RWPE1 (cell line): ENCODE results near the gene KMT2C.
"Not testable (repeated sequence)": the region's sequence is repeated elsewhere in the genome, so short reads cannot be mapped to it uniquely, and the experiment has no call there.

Experiments
- CTCF ChIA-PET: fragments of 350-600 bp; sonication (Branson Sonifier 250); formaldehyde crosslinking; extraction: SDS; loops from one replicate; lab custom pipeline; 2021; lab: Yijun Ruan, JAX
- POLR2A ChIA-PET: fragments of 400-600 bp; formaldehyde crosslinking; extraction: SDS; loops from one replicate; lab custom pipeline; 2020; ENCODE audit warnings: antibody characterized with exemption; ENCODE audit not compliant: low non-redundant PET; lab: Yijun Ruan, JAX
- DNase-seq: peaks from one replicate; pipeline ENCODE4 v3.0.0; 2012; ENCODE audit warnings: low spot score
- H3K27ac ChIP-seq: fragments of 450-650 bp; 2 replicates; pipeline ENCODE4 v1.5.1; 2017
- CTCF ChIP-seq: fragments of 450-650 bp; conservative IDR thresholded peaks from 2 replicates; pipeline ENCODE4 v1.5.1; 2017; ENCODE audit warnings: low read depth, mild to moderate bottlenecking

Gene KMT2C

GRCh38 chr7:152442330-152442835 lies 6.6 kb upstream of the KMT2C start:
- POLR2A ChIA-PET, result no interaction called here
- CTCF ChIA-PET, result interaction anchor here (0.6 kb wide), 1 partner anchor 101 kb away, joined by 3 read pairs; no protein-coding TSS in a partner anchor
- H3K27ac ChIP-seq, result no peak overlapping the region
- no peak for TF ChIP-seq CTCF
- no peak for DNase-seq

- CTCF ChIA-PET, result interaction anchor here (0.6 kb wide), 1 partner anchor 19 kb away, joined by 3 read pairs; no protein-coding TSS in a partner anchor
- H3K27ac ChIP-seq, POLR2A ChIA-PET, DNase-seq: not testable (repeated sequence)
Observed at GRCh38 chr7:152441810-152442209, 6.0 kb upstream of the KMT2C start.

DNA sequence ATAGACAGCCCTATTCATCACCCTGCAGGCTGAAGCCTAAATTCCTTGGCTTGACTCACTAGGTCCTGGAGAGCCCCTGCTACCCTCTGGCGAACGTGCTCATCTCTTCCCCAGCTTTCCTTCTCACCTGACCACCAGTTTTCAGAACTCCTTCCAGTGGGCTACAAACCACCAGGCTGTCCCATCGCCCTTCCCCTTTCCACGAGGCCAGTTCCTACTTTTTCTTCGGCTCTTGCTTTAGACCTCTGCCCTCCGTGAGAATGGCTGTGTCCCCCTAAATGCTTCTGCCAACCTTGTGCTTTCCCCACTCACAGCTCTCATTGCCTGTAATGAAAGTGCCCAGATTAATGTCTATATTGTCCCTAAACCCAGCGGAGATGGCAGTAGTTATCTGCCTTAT lies 5.4 kb upstream of the KMT2C start:
- CTCF ChIA-PET, H3K27ac ChIP-seq, DNase-seq, POLR2A ChIA-PET: not testable (repeated sequence)

DNA sequence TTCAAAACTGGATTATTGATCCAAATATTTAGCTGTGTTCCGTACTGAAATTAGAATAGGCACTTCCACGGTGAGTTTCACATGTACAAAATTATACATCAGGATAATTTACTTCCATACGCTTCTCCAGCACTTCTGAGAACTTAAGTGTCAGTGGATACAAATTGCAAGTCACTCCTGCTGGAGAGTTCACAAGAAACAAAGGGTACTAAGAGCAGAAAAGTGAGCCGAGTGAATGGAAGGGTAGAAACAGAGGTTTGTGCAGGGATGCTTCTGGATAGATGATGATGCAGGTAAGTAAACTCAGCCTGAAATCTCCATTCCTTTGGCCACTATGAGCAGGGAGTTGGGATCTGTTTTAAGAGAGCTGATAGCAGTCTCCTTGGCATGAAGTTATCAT lies 2.2 kb upstream of the KMT2C start:
- H3K27ac ChIP-seq, POLR2A ChIA-PET, DNase-seq, CTCF ChIA-PET: not testable (repeated sequence)

GRCh38 chr7:152436931-152437575 lies 1.2 kb upstream of the KMT2C start:
- POLR2A ChIA-PET, CTCF ChIA-PET, DNase-seq: not testable (repeated sequence)
- peak overlapping the region; percentile 98 for H3K27ac ChIP-seq

- H3K27ac ChIP-seq, result peak overlapping the region; percentile 98
Observed at GRCh38 chr7:152436111-152436930, 518 bp upstream of the KMT2C start.

GRCh38 chr7:152434511-152435383 lies 1.1 kb downstream of the KMT2C start:
- POLR2A ChIA-PET, DNase-seq: not testable (repeated sequence)
- H3K27ac ChIP-seq, result peak overlapping the region; percentile 98

More at GRCh38 chr7:152436111-152436930, 518 bp upstream of the KMT2C start:
- DNase-seq, result peak; percentile 87
- no peak for TF ChIP-seq CTCF
- POLR2A ChIA-PET, result no interaction called here
- CTCF ChIA-PET, result no interaction called here

GRCh38 chr7:152433721-152434490 lies 1.9 kb downstream of the KMT2C start:
- peak overlapping the region; percentile 98 for H3K27ac ChIP-seq
- TF ChIP-seq CTCF, result peak; percentile 38
- CTCF ChIA-PET, DNase-seq, POLR2A ChIA-PET: not testable (repeated sequence)

More at GRCh38 chr7:152434511-152435383, 1.1 kb downstream of the KMT2C start:
- CTCF ChIA-PET, result not testable (repeated sequence)

DNA sequence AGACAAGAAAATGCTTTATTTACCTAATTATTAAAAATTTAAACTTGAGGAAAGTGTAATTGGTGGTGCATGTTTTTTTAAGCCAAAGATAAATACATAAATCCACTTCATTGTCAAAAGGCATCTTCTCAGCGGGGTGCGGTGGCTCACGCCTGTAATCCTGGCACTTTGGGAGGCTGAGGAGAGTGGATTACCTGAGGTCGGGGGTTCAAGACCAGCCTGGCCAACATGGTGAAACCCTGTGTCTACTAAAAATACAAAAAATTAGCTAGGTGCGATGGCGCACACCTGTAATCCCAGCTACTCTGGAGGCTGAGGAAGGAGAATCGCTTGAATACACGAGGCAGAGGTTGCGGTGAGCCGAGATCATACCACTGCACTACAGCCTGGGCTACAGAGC lies 3.1 kb downstream of the KMT2C start:
- H3K27ac ChIP-seq, CTCF ChIA-PET: not testable (repeated sequence)

More for the DNA sequence above, 3.1 kb downstream of the KMT2C start:
- POLR2A ChIA-PET, DNase-seq: not testable (repeated sequence)
